HG02571 (cell line): Measurements from ENCODE around the gene QSOX2.

ENCODE experiments used
- ATAC-seq: cut with Tn5 transposase; IDR thresholded peaks from one replicate; pipeline ENCODE4 v1.9.1; 2021; ENCODE audit warnings: mild to moderate bottlenecking, moderate library complexity; ENCODE audit not compliant: unreplicated experiment

QSOX2 gene

GRCh38 chr9:136192289-136193126 lies 53.1 kb downstream of the QSOX2 start:
- ATAC-seq, result no peak

- ATAC-seq, result no peak
Observed at GRCh38 chr9:136191960-136192286, 53.7 kb downstream of the QSOX2 start.

GRCh38 chr9:136191099-136191959 lies 54.3 kb downstream of the QSOX2 start:
- no peak for ATAC-seq

GRCh38 chr9:136190656-136191055 lies 55.0 kb downstream of the QSOX2 start:
- ATAC-seq, result no peak

GRCh38 chr9:136190237-136190601 lies 55.4 kb downstream of the QSOX2 start:
- no peak for ATAC-seq

- no peak for ATAC-seq
Observed at GRCh38 chr9:136189394-136190236, 56.0 kb downstream of the QSOX2 start.

GRCh38 chr9:136187683-136188586 lies 57.7 kb downstream of the QSOX2 start:
- no peak for ATAC-seq

GRCh38 chr9:136187197-136187596 lies 58.4 kb downstream of the QSOX2 start:
- ATAC-seq, result no peak

GRCh38 chr9:136186386-136186785 lies 59.2 kb downstream of the QSOX2 start:
- ATAC-seq, result no peak

- no peak for ATAC-seq
Observed at GRCh38 chr9:136185596-136186366, 59.8 kb downstream of the QSOX2 start.

- no peak for ATAC-seq
Observed at GRCh38 chr9:136185066-136185465, 60.5 kb downstream of the QSOX2 start.

GRCh38 chr9:136182850-136183422 lies 62.7 kb downstream of the QSOX2 start:
- no peak for ATAC-seq

GRCh38 chr9:136182420-136182787 lies 63.2 kb downstream of the QSOX2 start:
- ATAC-seq, result no peak

GRCh38 chr9:136181784-136182419 lies 63.7 kb downstream of the QSOX2 start:
- no peak for ATAC-seq

GRCh38 chr9:136180586-136180985 lies 65.0 kb downstream of the QSOX2 start:
- no peak for ATAC-seq

- ATAC-seq, result no peak
Observed at GRCh38 chr9:136179761-136180160, 65.9 kb downstream of the QSOX2 start.

GRCh38 chr9:136179101-136179616 lies 66.5 kb downstream of the QSOX2 start:
- ATAC-seq, result no peak

GRCh38 chr9:136178773-136179075 lies 66.9 kb downstream of the QSOX2 start:
- no peak for ATAC-seq
